HG02763 (cell line): ENCODE measurements around the gene C3orf80.
"Not testable (repeated sequence)": the region's sequence is repeated elsewhere in the genome, so short reads cannot be mapped to it uniquely, and the experiment has no call there.

ENCODE experiments used
- ATAC-seq: cut with Tn5 transposase; IDR thresholded peaks from one replicate; pipeline ENCODE4 v1.9.1; 2021; ENCODE audit warnings: mild to moderate bottlenecking, moderate library complexity; ENCODE audit not compliant: unreplicated experiment

C3orf80 gene

DNA sequence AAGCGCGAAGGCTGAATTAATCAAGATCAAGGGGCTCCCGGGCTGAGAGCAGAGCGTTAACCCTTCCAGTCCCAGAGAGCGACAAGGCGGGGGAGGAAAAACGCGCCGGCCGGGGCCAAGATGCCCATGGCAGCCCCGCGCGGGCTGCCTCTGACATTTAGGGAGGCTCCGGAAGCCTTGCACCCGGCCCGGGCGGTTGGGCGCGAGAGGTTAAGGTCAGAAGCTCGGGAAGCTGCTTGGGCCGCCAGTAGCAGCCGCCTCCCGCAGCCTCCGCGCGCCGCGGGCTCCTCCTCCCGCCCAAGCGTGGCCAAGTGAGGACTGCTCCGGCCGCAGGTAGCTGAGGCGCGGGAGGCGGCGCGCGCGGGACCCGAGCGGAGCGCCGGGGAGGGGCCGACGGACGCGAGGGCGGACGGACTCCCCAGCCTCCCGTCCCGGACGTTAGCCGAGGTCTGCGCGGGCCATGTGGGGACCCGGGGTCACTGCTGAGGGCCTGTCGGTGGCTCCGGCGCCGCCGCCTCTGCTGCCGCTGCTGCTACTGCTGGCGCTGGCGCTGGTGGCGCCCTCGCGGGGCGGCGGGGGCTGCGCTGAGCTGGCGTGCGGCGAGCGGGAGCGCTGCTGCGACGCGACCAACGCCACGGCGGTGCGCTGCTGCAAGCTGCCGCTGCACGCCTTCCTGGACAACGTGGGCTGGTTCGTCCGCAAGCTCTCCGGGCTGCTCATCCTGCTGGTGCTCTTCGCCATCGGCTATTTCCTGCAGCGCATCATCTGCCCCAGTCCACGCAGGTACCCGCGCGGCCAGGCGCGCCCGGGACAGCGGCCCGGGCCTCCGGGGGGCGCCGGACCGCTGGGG, at the start of gene C3orf80:
Gene C3orf80 (plus strand): TSS at position 247 of the 850 bp plus-strand sequence. CDS start 214 bp downstream, at position 461.
- peak; percentile 74 for ATAC-seq

DNA sequence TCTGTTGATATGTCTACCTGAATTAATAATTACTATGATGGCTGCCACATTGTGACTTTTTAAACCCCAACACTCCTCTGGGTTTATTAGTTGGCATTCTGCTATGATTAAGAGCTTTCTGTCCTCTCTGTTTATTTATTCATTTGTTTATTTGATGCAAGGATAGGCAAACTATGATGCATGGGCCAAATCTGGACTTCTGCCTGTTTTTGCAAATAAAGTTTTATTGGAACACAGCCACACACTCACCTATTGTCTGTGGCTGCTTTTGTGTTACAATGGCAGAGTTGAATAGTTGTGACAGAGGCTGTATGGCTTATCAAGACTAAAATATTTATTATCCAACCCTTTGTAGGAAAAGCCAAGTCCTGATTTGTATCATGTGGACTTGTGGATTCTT, 48.3 kb upstream of the C3orf80 start:
- ATAC-seq, result no peak

DNA sequence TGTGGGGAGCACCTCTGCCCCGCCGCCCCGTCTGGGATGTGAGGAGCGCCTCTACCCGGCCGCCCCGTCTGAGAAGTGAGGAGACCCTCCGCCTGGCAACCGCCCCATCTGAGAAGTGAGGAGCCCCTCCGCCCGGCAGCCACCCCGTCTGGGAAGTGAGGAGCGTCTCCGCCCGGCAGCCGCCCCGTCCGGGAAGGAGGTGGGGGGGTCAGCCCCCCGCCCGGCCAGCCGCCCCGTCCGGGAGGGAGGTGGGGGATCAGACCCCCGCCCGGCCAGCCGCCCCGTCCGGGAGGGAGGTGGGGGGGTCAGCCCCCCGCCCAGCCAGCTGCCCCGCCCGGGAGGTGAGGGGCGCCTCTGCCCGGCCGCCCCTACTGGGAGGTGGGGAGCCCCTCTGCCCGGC, 46.6 kb upstream of the C3orf80 start:
- ATAC-seq, result not testable (repeated sequence)

DNA sequence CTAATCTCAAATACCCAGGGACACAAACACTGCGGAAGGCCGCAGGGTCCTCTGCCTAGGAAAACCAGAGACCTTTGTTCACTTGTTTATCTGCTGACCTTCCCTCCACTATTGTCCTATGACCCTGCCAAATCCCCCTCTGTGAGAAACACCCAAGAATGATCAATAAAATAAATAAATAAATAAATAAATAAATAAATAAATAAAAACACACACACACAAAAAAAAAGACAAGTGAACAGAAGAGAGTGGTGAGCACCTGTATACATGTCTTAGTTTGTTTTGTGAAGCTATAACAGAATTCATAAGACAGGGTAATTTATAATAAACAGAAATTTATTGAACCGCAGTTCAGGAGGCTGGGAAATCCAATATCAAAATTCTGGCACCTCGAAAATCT, 45.8 kb upstream of the C3orf80 start:
- not testable (repeated sequence) for ATAC-seq

DNA sequence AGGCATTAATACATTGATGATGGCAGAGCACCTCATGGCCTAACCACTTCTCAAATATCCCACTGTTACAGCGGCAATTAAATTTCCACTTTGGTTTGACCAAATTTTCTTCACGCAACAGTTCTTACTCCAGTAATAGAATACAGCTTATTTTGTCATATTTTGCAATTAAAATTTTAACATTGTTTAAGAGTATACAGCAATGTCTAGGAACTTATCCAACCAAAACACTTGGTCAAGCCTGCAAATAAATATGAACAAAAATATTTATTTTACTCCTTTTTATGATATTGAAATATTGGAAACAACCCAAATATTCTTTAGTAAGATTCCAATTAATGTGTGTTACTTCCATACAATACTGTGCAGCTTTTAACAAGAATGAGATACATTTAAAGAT, 45.3 kb upstream of the C3orf80 start:
- ATAC-seq, result no peak

DNA sequence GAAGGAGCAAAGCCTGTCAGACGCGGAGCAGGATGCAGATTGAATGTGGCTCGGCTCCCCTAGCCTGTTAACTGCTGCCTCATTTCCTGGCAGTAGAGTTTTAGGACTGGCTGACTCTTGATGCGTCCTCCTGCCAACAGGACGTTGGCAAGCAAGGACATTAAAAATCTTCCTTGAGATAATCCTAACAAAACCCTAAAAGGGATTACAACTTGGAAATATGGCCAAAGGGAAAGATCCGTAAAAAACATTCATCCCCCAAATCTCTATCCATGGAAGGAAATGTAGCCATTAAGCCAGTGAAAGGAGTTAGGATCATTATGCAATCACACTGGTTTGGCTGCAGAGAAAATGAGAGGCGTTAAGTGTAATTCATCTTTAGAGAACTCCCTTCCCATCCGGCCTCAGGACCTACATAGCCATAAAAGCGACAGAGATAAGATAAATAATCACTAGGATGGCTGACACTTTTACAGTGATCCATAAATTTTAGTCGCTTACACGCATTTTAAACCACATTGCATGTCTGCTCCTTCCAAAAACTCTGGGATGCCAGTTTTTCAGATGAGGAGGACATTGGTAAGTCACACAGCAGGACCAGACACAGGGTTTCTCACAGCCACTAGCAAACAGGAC, 44.5 kb upstream of the C3orf80 start:
- no peak for ATAC-seq

DNA sequence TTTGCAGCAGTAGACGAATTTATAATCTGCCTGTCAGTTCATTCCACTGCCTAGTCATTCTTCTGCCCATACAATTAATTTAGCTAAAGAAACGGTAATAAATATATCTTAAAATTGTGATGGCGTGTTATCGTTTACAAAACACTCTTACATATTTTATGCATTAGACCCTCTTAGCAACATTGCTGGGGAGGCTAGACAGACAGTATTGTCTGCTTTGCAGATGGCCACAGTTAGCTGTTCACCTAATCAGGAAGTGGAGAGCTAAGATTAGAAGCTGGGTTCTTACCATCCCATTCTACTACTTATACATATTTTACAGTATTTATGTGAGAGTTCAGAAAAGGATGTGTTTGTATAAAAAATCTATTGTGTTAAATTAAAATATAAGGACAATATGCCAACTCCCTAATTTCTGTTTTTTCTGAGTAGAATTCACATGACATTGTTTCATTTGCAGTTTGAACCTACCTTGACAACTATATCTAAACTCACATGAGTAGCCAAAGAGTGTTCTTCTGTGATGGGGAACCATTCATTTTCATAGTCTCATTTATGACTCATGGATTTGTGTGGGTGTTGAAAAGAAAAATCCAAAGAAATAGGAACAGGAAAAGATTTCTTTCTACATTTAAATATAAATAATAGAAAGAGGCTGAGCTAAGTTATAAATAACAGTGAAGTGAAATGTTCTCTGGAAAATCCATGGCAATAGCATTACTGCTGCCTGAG, 41.7 kb upstream of the C3orf80 start:
- ATAC-seq, result no peak

DNA sequence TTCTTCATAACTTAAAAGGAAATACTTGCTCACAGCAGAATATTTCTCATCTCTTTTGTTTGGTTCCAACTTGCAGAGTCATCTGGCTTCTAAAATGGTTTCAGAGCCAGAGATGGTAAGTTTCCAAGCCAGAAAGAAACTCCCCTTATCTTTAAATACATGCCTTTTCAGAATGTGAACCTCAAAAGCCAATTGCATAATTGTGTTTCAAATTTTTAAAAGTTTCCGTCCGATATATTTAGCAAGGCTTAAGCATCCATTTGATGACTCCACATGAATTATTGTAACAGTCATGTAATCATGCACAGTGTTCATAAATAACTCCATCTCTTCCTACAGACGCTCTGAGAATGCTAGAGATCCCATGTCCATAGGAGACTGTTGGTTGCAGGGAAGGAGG, 40.6 kb upstream of the C3orf80 start:
- no peak for ATAC-seq

DNA sequence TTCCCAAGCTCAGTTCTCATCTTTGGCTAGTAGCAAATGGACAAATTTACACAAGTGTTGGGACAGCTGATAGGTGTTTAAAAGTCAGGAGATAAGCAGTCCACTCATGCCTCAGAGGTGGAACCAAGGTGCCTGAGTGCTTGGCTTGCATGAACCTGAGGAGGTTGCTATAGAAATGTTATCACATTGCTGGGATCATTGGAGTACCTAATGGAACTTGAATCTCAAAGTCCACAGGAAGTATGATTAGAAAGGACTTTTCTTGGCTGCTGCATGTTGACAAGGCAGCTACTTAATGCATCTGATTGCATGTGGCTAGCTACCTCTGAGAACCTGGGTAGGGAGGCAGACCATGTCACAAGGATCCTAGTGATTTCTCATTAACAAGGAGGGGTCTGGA, 39.5 kb upstream of the C3orf80 start:
- no peak for ATAC-seq

DNA sequence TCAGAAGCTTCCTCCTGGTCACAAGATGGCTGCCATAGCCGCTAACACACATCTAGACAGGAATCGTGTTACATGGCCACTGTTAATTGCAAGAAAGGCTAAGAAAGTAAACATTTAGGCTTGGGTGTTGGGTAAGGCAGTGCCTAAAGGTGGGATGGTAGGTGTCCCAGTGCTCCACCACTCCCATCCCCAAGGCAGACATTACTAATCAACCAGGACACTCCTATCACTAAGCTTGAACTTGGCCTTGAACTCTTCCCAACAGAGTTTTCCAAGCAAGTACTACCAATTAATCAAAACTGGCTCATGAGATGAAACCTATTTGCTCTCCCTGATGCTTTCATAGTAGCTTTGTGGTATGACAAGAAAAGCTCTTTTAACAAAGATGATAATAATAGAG, 37.9 kb upstream of the C3orf80 start:
- ATAC-seq, result no peak

DNA sequence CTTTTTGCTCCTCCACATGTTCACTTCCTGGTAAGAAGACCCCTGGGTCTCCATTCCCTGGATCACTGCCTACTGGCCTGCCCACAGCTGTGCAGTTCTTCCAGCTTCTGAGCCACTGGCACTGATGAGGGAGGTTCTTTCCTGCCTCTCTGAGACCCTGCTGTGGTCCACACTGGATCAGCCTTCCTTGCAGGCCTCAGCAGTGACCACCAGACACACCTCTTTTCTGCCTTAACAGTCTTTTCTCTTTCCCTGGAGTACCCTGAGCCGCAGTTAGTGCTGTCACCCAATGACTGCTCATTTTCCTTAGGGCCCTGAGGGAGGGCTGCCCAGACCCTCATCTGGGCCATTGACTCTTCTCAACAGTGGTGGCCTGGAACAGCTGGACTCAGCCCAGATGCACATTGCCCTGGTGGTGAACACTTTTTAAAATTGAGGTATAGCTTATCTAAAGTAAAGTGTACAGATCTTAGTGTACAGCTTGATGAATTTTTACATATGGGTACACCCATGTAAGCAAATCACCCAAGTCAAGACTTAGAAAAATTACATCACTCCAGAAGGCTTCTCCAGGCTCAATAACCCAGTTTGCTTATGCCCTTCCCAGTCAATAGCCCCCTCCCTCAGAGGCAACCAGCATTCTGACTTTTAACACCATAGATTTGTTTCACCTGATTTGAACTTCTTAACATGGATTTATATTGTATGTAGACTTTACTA, 32.8 kb upstream of the C3orf80 start:
- no peak for ATAC-seq

DNA sequence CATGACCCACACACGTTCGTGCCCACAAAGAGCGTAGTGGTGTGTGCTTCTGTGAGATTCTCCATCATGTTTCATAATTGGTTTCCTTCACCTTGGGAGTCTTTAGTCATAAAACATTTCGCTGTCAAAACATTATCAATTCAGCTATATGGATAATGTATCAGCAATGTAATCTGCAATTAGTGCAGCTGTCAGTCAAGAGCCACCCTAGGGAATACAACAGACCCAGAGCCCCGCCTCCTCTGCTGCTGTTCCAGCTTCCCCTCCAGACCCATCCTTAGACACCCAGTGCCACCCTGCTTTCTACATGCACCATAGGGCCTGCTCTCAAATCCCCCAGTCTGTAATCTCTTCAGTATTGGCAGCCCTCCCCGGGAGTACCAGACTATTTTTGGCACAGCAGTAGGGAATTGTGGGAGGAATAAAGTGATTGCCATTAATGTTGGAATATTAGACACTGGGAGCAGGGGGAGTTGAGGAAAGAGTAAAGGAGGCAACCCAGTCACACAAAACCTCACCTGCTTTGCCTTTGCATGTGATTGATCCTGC, 31.5 kb upstream of the C3orf80 start:
- ATAC-seq, result no peak

DNA sequence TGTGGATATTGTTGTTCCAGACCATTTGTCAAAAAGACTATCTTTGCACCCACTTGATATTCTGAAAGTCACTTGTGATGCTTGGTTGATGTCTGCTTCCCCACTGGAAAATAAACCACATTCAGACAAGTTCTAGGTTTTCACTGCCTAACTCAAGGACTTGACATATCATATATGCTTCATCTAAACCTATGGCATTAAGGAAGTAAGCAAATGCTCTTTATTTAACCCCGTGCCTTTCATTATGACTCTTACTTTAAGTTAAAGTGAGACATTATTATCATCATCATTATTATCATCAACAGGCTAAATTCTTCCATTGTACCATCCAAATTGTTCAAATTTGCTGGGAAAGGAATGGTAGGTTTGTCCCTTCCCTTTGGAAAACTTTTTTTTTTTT, 30.8 kb upstream of the C3orf80 start:
- no peak for ATAC-seq

DNA sequence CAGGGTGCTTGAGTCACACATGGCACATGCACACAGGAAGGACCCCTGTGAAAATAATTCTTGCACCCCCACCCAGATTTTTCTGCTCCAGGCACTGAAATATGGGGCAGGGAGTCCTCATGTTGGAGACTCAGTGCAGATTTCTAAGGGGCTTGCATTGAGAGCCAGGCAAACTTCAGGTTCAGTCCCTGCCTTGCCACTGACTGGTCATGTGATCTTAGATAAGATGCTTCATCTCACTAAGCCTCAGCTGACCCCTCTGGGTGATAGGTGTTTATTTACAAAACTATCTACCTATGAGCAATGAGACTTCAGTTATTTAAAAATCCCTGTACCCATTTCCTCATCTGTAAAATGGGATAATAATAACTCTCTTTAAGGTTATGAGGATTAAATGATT, 30.1 kb upstream of the C3orf80 start:
- ATAC-seq, result no peak

DNA sequence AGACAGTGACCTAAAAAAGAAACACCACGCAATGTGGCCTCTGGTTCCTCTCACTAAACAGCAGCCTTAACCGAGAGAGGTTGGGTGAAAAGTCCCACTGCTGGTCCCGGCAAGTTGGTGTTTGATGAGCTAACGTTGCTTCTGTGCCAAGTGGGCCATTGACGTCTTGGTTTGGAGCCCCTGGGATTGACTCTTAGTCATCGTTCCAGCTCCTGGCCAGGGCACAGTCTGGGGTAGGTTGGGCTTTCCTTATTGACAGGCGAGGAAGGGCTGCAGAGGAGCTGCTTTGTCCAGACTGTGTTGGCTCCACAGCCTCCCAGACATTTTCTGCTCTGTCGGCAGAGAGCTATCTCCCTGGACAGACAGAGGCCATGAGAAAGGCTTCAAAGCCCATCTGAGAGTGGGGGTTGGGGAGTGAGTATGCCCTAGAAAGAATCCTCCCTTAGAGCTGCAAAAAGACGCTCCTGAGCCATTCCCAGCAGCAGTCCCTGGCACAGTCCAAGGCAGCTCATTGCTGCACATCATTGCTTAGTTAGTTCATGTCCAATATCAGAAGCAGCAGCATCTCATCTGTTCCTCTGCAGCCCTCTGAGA, 28.6 kb upstream of the C3orf80 start:
- no peak for ATAC-seq

DNA sequence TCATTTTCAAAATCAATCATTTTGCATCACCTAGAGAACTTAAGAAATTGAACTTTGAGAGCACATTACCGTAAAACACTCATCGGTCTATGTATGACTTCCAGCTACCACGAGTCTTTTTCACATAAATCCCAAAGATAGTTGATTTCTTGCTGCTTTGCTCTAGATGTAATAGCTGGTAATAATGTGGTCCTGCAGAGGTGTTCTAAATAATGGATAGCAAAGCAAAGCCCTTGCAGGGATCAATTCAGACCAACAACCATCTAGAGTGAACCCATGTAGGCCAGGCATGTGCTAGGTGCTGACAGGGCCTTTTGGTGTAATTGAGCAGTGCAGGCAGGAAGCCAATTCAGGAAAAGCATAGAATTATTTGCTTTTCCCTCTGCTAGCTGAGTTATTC, 26.1 kb upstream of the C3orf80 start:
- ATAC-seq, result no peak

DNA sequence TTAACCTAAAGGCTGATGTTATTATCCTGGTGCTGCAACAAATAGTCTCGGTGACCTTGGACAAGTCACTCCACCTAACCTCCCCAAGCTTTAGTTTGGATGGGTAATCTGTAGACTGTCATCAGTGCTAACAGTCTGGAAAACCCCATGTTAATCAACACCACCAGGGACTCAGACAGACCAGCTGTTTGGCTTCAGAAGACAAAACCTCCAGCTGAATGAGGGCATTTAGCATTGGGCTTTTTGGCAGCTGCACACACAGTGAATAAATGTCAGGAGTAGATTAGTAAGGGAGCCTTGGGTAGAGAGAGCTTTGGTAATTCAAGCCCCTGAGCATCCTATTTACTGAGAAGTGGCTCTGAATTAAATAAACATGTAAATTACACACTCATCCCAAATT, 24.9 kb upstream of the C3orf80 start:
- no peak for ATAC-seq

DNA sequence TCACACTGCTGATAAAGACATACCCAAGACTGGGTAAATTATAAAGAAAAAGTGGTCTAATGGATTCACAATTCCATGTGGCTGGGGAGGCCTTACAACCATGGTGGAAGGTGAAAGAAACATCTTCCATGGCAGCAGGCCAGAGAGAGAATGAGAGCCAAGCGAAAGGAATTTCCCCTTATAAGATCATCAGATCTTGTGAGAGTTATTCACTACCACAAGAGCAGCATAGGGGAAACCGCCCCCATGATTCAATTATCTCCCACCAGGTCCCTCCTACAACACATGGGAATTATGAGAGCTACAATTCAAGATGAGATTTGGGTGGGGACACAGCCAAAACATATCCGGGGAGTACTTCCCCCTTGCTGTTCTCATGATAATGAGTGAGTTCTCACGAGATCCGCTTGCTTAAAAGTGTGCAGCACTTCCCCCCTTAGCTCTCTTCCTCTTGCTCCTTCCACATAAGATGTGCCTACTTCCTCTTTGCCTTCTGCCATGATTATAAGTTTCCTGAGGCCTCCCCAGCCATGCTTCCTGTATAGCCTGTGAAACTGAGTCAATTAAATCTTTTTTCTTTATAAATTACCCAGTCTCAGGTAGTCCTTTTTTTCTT, 20.7 kb upstream of the C3orf80 start:
- ATAC-seq, result not testable (repeated sequence)

DNA sequence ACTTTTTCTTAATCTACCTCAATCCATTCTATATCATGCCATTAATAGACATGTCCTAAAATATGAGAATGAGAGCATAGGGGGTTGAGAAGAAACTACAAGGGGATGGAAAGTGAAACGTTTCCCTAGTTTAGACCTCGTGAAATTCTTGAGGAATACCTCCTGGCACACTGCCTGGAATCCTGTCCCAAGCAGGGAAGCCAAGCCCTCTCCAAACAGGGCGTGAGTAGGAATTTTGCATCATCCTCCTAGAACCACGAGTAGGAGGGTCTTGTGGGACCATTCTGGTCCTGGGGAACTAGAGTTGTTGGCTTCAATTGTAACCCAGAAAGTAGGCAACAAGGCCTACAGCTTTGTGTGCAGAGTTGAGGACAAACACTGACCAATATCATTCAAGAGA, 19.6 kb upstream of the C3orf80 start:
- no peak for ATAC-seq

DNA sequence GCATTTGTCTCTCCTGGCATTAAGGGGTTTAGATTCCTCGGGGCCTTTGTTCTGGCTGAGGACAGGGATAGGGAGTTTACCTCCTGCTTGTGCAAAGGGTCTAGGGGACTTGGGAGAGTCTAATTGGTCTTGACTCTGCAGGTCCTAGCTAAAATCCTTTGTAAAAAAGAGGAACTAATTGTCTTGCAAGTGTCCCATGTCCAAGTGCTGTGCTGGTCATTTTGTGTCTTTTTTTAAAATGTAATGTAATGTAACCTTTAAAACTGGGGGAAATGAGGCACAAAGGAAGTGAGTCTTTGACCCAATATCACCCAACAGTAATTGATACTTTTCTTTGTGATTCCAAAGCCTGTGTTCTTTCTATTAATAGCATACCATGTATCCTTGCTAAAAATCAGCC, 14.9 kb upstream of the C3orf80 start:
- ATAC-seq, result no peak
